Measurements from ENCODE around the gene TRIM41.

DNA sequence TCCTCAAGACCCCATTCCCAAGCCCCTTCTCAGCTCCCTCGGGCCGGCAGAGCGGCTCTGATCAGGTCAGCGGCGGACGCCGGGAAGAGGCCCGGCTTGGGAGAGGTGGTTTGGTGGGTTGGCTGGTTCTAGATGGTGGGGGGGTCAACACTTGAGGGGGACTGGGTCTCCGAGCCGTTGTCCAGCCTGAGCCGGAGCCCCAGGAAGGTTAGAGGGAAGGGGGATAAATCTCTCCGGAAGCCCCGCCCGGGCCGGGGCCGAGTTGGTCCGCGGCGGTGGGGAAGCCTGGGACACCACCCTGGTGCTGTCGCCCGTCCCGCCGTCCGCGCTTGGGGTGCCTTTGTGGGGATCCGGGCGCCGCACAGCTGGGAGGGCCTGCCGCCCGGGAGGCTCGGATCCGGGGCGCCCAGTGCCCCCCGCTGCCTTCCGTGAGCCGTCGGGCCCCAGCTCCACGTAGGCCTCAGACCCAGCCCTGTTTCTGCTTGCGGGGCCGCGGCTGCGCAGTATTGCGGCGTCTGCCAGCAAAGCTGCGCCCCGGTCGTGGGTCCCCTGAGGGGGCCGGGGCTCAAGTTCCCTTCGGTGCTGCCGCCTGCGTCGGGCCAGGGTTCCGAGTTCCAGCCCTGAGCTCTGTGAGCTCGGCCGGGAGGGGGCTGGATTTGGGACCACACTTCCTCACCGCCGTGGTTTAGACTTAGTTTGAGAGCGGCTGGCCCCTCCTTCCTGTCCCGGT is 38.4 kb downstream of the TRIM41 start:
- TF ChIP-seq ZNF331 (CRISPR knock-in tag; IDR thresholded peaks at IDR 0.05; ENCODE audit: low read depth): no peak
- TF ChIP-seq, protein P1, sequence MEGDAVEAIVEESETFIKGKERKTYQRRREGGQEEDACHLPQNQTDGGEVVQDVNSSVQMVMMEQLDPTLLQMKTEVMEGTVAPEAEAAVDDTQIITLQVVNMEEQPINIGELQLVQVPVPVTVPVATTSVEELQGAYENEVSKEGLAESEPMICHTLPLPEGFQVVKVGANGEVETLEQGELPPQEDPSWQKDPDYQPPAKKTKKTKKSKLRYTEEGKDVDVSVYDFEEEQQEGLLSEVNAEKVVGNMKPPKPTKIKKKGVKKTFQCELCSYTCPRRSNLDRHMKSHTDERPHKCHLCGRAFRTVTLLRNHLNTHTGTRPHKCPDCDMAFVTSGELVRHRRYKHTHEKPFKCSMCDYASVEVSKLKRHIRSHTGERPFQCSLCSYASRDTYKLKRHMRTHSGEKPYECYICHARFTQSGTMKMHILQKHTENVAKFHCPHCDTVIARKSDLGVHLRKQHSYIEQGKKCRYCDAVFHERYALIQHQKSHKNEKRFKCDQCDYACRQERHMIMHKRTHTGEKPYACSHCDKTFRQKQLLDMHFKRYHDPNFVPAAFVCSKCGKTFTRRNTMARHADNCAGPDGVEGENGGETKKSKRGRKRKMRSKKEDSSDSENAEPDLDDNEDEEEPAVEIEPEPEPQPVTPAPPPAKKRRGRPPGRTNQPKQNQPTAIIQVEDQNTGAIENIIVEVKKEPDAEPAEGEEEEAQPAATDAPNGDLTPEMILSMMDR (conservative IDR thresholded peaks at IDR 0.05; ENCODE audit: low read depth in 2 of 2): no peak
- TF ChIP-seq POLR2AphosphoS5 (IDR thresholded peaks at IDR 0.05; ENCODE audit: low read depth): peak; percentile 60
- no peak for TF ChIP-seq EZH2 (IDR thresholded peaks at IDR 0.05; ENCODE audit: low read depth, unreplicated experiment)
- no peak for TF ChIP-seq EZH2phosphoT487 (IDR thresholded peaks at IDR 0.05; ENCODE audit: unreplicated experiment)
- TF ChIP-seq CREB1 (CRISPR knock-in tag; IDR thresholded peaks at IDR 0.05; ENCODE audit: low read depth): no peak
- no peak for TF ChIP-seq STAT1 (IDR thresholded peaks at IDR 0.05; ENCODE audit: unreplicated experiment)
- peak; percentile 17 for TF ChIP-seq JUNB (IDR thresholded peaks at IDR 0.05; ENCODE audit: unreplicated experiment)
- no peak for TF ChIP-seq REST (IDR thresholded peaks at IDR 0.05; ENCODE audit: unreplicated experiment)

Data from GM23338 (cell line).